NCI-H460 (cell line): ENCODE measurements around the gene SIL1. TPM values are rescaled to one million over a fixed set of nuclear protein-coding genes. Genes with fewer than 3 reads are reported as not detected.
"Not testable (repeated sequence)": the region's sequence is repeated elsewhere in the genome, so short reads cannot be mapped to it uniquely, and the experiment has no call there.

Experiments used
- DNase-seq: peaks from one replicate; pipeline ENCODE4 v3.0.0-alpha.2; 2016; ENCODE audit warnings: low read depth; ENCODE audit errors: extremely low read depth
- total RNA-seq: library from RNA; depleted of rRNA; stranded (reverse); fragments of >200 nt; shearing (Covaris generic); gene quantifications from 2 replicates; pipeline ENCODE4 v1.2.3, GENCODE V29; 2014

The SIL1 gene
- total RNA-seq, 1 experiment from 2014 or later, result 54.9 TPM

DNA sequence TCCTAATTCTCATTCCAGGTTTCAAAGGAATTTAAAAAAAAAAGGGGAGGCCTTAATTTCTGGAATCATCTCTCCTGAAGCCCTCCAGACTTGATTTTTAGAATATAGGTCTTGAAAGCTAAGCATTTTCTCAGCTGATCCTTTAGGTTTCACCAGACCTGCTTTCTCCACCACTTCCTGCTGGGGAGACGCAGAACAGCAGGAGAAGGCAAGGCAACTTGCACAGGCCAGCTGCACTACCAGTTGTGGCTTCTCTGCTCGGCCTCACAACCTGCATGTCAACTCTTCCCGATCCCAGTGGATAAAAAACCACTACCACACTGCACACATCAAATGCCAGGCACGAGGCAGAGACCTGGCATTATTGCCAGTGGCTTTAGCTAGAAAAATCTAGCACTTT, 119.8 kb downstream of the SIL1 start:
- no peak for DNase-seq

DNA sequence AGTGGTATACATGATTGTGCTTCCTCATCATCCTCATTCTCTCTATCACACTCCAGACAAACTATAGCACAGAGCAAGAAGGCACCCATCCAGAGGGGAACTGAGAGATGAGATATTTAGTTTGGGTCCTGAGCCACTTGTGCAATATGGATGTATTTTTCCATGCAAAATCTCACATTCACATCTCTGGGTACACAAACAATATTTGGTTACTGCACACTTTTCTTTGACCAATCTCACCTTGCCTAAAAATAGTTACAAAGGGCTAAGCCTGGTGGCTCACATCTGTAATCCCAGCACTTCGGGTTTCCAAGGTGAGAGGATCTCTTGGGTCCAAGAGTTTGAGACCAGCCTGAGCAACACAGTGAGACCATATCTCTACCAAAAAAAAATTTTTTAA, 120.3 kb downstream of the SIL1 start:
- DNase-seq, result no peak

DNA sequence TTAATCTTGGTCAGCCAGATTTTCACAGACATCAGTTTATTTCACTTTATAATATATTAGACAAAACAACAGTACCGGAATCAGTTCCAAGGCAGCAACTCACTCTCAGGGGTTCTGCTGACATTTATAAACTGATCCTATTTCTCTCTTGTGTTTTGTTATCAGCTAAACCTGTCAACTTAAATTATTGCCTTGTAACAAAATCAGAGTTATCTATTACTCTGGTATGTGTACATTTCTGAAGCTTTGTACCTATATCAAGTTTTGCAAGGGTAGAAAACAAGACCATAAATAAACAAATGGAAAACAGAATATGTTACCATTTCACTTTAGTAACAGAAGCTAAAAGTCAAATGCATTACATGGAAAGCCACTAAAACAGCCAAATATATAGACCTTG, 122.1 kb downstream of the SIL1 start:
- no peak for DNase-seq

DNA sequence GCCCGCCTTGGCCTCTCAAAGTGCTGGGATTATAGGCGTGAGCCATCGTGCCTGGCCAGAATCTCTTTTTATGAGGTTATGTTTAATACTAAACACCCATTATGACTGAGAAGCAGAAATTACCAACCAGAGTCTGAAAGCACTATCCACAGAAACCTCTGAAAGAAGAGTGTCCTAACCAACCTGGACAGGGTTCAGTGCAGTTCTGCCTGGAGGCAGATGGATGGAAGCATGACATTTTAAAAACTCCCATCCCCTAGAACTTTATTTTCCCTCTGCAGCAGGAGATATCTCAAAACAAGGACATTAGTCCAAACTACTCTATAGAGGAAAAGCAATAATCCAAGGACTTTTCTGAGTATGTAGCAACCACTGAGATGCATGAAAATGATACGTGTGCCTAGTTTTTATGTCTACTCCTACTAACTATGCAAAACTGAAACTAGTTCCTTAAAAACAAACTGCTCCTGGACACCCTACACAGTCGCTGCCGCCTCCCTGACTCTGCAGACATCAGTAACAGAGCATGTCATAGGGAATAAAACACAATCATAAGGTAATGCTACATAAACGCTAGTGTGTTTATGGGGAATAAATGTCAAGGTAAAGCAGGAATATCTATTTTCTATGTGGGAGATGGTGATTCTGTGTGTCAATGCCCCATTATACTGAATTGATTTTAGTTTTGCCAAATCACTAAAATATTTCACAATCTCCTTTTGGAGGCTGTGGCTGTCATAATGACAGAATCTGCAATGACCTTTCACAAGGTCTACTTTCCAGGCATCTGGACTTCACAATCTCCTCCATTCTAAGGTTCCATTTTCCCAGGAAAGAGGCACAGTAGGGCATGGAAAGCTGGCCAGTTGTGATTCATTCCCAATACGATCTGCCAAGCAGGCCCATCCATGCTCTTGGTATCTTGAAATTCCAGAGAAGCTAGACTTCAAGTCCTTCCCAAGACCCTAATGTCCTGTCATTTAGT, 122.8 kb downstream of the SIL1 start:
- DNase-seq, result no peak

DNA sequence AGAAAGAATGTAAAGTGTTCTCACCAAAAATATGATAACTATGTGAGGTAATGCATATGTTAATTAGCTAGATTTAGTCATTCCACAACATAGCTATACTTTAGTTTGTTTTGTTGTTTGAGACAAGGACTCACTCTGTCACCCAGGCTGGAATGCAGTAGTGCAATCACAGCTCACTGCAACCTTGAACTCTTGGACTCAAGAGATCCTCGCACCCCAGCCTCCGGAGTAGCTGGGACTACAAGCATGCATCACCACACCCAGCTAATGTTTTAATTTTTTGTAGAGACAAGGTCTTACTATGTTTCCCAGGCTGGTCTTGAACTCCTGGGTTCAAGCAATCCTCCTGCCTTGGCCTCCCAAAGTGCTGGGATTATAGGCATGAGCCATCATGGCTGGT, 124.2 kb downstream of the SIL1 start:
- DNase-seq, result not testable (repeated sequence)

DNA sequence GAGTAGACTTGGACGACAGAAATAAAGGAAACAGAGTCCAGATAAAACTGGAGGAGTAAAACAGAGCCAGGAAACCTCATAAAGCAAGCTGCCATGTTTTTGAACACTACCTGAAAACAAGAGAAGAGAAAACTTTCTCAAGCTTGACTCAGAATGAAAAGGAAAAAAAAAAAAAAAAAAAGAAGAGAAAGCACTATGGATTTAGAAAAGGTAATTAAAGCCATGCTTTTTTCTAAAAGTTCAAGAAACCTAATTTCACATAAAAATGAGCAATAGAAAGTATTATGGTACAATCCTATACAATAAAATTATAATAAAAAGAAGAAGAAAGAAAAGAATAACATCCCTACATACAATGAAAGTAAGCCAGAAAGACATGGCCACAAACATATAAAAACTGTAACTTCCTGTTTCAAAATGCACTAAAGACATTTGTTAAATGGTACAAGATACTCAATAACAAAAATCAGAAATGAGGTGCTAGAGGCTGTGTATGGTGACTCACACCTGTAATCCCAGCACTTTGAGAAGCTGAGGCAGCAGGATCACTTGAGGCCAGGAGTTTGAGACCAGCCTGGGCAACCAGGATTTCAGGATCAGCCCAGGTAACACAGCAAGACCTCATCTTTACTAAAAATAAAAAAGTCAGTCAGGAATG, 129.5 kb downstream of the SIL1 start:
- DNase-seq, result no peak

DNA sequence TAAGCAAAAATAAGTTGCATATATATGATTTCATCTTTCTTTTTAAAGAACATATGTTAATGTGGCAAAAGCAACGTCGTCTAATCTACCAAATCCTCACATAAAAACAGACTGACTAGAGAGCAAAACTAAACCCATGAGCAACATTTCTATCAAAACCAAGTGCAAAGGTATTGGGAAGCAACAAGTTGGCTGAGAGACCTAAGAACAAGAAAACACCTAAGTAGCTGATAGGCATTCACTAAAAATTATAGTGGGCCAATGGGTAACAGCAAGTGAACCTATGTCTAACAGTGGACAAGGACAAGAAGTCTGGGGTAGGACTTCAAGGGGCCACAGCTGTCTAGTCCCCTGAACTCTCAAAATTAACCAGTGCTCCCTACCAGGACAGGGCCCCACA, 130.1 kb downstream of the SIL1 start:
- no peak for DNase-seq

DNA sequence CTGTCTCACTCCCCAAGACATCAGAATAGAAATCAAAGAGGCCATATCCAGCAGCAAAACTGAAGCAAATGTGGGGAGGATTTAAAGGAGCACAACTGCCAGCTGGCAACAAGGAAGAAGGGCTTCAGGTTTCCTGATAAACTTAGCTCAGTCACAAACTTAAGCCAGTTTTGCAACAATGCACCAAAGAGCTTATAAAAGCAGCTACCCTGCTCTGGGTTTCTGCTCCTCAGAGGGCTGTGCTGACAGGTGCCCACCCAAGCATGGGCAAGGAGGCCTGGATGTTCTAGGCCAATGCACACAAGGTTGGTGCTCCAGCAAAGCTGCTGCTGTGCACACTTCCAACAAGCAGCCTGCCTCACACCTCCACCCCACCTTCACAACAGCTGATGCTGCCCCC, 132.9 kb downstream of the SIL1 start:
- DNase-seq, result no peak

DNA sequence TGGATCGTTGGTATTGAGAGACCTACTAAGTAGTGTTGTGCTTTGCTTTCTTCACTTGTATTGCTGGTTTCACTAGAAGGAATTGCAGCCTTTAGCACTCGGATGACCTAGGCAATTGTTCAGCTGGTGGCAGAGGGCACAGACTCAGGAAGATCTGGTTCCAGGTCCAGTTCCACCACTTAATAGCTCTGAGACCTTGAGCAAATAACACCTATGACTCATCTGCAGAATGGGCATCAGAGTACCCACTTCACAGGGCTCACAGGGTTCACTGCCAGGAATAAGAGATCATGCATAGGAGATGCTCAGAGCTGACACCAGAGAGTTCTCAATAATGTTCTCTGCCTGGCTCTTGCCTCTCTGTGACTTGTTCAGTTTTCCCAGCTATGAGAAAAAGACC, 133.6 kb downstream of the SIL1 start:
- DNase-seq, result no peak

DNA sequence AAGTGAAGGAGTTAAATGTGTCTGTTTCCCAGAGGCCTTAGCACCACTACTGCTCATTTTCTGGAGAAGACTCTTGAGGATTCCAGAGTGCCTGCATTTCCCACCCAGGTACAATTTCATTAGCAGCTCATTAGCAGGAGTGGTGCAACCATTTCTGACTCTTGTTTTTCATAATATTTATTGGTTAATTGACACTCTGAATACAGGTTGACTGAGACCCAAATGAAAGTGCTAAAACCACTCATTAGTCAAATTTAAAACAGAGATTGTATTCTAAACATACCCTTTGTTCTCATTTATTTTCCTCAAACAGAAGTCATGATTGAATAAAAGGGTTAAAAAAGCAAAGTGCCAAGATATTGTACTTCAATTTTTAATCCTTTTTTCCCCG, 134.5 kb downstream of the SIL1 start:
- no peak for DNase-seq

DNA sequence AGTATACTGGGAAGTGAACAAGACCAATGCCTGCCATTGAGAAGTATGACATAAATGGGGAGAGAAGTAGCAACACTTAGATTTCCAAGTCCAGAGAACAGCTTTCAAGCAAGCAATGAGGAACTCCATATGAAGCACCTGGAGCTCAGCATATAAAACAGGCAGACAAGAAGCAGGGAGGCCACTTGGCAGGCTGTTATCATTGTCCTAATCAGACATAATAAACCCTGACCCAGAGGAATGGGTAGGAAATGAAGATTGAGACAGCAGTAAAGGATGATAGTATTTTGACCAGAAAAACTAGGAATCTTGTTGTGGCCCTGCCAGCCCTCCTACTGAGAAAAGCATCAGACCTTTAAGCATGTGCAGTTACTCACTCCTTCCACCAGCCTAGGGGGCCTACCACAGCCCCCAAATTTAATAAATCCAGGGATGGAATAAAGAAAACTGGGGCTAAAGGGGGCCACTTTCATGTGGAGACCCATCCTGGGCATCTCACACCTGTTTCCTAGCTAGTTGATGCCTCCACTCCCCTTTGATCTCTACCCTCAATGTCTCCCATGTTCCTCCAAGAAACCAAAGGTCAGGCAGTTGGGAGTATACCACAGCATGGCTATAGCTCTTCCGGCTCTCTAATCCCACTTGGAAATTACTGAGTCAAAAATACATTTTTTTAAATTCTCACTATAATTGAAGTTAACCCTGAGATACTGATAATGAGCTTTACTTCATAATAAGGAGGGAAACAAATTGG, 135.1 kb downstream of the SIL1 start:
- DNase-seq, result no peak

DNA sequence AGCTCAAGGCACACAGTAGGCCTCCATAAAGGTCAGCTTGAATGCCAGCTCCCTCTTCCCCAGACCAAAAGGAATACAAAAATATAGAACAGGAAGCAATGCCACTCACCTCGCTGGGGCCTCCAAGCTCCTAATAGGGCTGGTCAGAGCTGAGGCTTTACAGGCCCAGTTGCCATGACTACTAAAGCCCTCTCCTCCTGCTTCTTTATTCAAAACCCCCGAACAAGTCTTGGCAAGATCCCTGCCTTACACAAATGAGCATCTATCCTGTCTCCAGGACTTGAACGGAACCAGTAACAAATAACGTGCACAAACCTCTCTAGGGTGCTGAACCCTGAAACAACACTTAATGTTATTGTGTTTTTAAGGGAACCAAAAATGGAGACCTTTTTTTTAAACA, 136.3 kb downstream of the SIL1 start:
- no peak for DNase-seq

DNA sequence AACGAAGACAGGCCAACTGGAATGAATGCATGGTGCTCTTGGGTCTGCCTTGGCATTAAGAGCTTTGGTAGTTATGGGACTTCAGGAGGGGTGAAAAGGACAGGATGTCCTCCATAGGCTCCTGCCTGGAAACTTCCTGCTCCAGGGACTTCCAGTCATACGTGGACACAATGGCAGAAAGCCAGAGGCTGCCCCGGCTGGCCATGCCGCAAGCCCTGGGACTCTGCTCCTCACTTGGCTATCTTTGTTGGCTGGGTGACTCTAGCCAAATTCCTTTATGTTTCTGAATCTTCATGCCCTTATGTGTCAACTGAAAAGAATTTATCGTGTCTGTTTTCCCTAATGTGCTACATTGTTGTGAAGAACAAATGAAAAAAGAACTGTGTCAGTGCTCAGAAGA, 136.9 kb downstream of the SIL1 start:
- DNase-seq, result no peak

DNA sequence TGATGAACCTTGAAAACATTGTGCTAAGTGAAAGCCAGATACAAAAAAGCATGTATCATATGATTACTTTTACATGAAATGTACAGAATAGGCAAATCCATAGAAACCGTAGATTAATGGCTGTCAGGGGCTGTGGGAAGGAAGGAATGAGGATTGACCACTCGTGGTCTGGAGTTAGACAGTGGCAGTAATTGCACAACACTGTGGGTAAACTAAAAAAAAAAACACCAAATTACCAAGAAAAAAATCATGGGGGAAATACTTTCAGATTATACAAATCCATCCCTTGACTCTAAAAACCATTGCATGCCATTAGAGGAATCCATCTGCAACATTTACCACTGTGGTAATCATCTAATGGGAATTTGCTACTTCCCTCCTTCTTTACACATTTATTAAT, 140.0 kb downstream of the SIL1 start:
- no peak for DNase-seq

DNA sequence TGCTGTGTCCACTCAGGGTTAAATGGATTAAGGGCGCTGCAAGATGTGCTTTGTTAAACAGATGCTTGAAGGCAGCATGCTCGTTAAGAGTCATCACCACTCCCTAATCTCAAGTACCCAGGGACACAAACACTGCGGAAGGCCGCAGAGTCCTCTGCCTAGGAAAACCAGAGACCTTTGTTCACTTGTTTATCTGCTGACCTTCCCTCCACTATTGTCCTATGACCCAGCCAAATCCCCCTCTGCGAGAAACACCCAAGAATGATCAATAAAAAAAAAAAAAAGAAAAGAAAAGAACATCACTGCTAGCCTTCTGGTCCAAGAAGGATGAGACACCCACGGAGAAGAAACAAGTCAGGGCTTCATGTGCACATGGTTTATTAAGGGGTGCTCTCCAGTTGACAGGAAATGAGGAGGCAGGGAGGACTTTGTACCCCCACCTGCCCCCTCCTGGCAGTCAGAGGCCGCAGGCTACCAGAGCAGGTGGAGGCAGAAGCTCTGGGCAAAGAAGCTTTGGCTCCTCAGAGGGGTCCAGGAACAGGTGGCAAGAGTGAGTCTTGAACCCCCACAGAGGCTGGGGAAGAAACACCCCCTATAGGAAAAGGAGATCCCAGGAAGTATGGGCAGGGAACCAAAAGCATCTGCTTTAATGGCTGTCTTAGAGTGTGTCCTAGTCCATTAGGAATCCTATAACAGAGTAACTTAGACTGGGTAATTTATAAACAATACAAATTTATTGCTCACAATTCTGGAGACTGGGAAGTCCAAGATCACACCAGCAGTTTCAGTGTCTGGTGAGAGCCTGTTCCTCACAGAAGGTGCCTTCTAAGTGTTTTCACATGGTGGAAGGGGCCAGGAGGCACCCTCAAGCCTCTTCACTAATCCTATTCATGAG, 140.9 kb downstream of the SIL1 start:
- not testable (repeated sequence) for DNase-seq

DNA sequence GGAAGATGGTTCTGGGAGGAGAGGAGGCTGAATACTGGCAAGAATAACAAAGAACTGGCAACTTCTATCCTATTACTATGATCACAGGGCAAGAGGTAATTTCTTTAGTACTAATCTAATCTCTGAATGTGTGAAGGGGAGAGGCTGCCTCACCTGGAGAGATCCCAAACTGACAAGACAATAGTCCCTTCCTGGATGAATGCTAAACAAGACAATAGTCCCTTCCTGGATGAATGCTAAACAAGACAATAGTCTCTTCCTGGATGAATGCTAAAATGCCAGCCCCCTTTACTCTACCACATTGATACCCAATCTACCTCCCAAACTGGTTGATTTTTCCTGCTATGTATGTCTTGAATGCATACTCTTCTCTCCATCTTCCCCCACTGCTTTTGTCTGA, 145.2 kb downstream of the SIL1 start:
- no peak for DNase-seq

DNA sequence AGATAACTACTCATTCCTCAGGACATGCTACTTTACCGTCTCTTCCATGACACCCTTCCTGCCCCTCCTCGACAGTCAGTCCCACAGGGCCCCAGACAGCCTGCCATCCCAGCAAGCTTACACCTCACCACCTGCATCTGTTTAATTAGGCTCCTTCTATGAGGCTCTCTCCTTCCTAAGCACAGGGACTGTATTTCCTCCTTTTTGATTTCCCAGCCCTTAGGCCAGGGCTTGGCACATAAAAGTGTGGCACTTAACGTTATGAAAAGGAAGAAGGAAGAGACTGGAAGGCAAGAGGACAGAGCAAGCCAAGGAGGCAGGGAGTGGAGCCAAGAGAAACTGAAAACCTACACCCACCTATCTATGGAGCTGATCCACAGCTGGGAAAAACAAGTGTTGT, 146.8 kb downstream of the SIL1 start:
- DNase-seq, result no peak

DNA sequence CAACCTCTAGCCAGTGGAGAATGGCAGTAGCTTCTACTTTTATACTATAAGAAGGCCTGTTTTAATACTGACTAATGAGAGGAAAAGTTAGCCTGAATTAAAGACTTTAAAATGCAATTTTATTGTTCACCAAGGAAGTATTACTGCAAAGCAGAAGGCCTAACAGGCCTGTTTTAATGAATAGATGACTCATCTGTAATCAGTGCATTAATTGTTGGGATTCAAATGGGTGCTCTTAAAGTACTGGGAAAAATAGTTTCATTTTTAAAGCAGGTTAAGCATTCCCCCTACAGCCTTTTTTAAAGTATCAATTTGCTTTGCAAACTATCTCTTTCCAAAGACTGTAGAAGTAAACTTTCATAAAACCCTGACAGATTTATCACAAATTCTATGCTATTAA, 147.7 kb downstream of the SIL1 start:
- DNase-seq, result no peak

DNA sequence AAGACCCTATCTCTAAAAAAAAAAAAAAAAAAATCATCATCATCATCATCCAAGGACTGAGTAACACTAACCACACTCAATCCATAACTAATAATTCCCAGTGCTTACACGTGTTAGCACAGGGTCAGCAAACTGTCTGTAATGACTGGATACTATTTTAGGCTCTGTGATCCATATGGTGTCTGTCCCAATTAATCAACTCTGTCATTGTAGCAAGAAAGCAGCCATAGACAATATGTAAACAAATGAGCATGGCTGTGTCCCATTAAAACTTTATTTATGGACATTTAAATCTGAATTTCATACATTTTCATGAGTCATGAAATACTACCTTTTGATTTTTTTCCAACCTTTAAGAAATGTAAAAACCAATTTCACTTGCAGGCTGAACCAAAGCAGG, 148.4 kb downstream of the SIL1 start:
- no peak for DNase-seq

DNA sequence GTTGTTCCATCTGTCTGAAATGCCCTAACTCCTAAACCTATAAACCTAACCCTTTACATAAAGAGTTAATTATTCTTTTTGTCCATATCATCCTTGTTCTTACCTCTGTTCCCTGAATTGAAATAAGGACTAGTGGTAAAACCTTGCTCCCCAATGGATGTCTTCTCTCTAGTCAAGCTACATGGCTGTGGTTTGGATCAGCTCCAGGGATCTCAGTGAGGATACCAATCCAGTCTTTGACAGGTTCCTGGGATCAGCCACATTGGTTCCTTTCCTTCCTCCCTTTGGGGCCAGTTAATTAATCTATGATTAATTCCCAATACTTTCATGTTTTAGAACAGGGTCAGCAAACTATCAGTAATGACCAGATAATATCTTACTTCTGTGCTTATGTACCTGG, 151.6 kb downstream of the SIL1 start:
- no peak for DNase-seq
